Activated CD8-positive, alpha-beta memory T cell treated with anti-CD3 and anti-CD28 coated beads, Interleukin-2, amount 50 U/mL, for 1 hour (primary cell): ENCODE measurements around the gene DPH2.

Experiments used
- DNase-seq: peaks from one replicate; pipeline ENCODE4 v3.0.0-alpha.2; 2020; ENCODE audit errors: extremely low read depth

Gene DPH2

DNA sequence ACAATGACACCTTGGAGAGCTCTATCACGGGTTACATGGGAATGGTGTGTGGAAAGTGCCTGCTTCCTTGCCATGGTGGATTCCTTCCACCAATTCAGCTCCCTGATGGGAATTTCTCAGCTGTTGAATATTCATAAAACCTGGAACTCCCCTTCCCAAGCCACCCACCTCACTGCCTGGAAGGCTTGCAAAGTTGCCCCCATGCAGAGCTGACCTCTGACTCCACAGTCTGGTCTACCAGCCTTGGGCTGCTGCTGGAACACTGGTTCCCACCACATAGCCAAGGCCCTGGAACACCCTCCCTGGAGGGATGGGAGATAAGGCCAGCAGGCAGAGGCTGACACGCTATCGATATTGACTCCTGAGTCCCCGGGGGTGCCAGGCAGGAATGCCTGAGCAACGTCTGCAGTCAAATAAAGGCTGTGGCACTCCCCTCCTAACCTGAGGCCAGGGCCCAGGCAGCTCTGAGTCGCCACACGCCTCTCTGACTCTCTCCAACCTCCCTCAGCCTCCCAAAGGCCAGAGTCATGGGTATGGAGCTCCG is 30.4 kb downstream of the DPH2 start:
- DNase-seq, result no peak

DNA sequence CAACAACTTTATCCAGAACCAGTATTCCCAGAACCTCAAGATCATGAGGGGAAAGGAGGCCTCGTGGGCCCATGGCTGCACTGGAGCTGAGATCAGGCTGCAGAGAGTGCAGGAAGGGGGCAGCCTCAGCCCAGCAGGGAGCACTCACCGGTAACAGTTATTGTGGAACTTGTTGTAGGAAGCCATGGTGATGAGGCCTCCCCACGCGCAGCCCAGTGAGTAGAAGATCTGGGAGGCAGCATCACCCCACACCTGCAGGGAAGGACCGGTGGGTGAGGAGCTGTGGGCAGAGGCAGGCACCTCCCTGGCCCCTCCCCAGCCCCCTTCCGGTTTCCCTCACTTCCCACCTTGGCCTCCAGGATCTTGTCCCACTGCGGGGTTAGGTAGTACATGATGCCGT is 32.4 kb downstream of the DPH2 start:
- DNase-seq, result no peak

DNA sequence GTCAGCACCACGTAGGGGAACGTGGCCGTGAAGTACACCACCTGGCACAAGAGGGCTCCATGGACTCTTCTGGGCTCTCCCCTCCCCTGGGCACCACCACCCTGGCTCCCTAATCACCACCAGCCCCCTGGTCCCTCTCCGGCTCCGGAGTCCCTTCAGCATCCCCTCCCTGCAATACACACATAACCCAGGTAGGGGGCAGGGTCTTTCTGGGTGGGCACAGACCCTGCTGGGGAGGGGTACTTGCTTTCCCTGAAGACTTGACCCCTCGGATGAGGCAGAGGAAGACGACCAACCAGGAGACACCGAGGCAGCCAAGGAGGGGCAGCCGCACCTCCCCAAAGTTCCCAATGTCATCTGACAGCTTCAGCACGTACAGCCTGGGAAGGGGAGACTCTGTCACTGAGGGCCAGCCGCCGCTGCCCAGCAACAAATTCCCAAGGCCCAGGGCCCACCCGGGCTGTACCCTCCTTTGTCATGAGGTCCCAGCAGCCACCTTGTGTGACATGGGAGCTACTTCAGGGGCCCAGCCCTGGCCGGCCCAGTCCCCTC is 32.9 kb downstream of the DPH2 start:
- DNase-seq, result no peak

DNA sequence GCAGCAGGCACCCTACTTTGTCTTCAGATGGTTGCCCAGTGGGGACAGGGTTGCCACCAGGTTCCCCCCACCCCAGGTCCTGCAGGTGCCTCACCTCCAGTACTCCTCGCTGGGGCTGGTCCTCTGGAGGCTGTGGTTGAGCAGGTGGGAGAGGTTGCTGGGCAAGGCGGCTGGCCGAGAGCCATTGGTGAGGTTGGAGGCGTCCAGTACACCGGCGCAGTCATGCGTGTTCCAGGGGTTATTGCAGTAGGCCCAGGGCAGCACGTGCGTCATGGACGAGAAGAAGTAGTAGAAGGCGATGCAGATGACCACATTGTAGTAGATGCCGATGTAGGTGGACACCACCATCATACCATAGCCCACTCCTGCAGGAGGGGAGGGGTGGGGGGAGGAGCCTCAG is 38.4 kb downstream of the DPH2 start:
- no peak for DNase-seq

DNA sequence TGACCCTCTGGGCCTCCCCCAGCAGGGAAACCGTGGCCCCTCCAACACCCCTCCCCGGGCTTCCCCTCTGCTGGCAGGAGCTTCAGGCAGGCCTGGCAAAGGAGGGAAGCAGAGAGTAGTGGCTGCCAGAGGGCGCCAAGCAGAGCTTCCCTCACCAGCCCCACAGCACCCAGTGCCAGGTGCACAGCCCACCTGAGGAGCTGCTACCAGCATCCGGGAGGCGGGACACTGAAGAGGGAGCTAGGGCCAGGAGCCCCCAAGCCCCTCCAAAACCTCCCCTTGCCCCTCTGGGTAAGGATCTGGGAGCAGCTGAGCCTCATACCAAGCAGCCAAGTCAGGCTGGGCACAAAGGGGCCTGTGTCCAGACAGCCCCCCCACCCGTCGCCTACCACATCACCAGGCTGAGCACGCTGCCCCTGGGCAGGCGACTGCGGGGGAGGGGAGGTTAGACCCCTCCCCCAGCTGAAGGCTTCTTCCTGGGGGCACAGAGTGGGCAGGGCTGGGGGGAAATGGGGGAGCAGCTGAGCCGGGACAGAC is 41.2 kb downstream of the DPH2 start:
- DNase-seq, result no peak

DNA sequence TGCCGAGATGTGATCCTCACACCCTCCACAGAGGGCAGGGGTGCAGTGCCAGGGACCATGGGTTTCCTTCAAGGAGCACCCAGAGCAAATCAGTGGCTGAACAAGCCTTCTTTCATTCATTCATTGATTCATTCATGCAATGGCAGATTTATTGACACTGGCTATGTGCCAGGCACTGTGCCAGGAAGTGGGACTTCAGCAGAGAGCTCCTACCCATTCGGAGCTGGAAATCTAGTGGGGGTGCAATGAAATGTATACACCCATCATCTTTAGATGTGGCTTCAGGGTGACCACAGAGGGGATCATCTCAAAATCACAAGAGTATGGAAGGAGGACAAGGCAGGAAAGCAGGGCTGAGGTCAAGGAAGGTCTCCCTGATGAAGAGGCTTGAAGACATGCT is 42.6 kb downstream of the DPH2 start:
- no peak for DNase-seq

DNA sequence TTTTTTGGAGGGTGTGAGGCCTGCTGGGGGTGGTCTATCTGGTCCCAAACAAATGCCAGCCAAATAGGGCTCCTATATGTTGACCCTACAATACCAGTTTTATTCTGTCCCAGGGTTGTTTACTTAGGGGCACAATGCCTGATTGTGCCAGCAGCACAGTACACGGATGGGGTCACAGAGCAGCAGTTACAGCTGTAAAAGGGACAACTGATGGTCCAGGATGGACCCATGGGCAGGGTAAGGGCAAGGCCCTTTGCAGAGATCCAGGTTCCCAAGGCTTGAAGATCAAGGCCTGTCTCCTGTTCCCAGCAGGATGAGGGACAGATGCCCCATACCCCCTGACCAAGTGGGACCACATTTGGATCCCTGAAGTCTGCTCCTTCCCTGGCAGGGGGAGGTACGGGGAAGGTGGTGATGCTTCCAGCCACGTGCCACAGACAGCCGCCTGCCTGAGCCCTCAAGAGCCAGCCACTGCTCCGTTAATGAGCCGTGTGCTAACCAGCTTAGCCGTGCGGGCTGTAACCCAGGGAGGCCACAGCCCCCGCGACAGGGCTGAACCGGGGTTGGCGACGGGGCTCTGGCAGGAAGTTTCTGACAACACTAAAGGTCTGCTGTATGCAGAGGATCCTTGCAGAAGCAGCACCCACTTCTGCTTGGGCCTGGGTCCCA is 43.3 kb downstream of the DPH2 start:
- DNase-seq, result no peak

DNA sequence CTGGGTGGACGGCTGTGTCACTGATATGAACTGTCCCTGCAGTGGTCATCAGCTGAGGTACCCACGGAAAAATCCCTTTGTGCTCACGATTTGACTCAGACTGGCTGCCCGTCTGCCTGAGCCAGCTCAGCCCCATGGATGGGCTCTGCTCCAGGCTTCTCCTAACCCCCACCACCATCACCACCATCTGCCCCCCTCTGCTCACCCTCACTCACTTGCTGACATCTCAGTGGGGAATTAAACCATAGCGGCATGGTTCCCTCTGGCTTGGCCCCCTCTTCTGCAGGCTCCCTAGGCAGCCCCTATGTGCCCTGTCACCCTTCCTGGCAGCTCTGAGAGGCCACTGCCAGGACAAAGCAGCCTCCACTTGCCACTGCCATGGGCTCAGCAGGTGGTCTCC is 44.1 kb downstream of the DPH2 start:
- no peak for DNase-seq

DNA sequence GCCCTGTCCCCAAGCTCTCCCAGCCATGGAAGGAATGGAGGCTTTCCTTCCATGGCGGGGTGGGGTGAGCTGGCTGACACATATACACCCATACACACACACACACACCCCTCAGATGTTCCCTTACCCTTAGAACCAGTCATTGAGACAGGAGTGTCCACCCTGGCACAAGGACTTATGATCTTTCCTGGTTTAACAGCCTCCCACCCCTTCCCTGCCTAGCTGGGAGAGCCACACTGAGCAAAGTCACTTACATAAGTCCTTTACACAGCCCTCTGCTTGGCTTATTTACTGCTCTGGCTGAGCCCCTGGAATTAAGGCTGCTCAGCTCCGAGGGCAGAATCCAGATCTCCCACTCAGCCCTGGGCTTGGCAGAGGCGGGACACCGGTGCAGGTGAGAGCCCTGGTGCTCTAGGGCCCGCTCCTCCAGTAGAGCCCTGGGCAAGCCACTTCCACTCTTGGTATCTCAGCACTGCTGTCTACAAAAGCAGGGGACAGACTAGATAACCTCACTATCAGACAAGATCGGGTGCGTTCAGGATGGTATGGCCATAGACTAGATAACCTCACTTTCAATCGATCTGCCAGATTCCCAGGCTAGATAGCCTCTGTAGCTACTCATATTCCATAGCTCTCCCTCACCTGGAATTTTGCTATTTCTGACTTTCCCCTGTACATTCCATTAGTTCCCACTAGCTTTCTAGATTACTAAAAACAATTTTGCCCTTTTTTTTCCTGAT is 44.7 kb downstream of the DPH2 start:
- DNase-seq, result no peak

DNA sequence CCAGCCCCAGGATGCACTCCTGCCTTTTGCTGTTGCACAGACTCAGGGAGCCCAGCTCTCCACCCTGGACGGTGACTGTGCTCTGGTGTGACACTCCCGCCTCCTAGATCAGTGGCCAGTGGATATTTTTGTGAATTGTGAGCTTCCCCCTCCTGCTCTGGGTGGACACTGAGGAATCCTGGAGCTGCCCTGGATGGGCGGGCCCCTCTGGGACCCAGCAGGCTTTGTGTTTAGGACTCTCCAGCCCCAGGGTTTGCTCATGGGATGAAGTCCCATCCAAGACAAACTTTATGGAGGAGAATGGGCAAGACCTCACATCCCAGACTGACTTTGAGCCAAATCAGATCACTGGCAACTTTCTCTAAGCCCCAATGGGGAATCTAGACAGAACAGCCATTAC is 45.4 kb downstream of the DPH2 start:
- no peak for DNase-seq

DNA sequence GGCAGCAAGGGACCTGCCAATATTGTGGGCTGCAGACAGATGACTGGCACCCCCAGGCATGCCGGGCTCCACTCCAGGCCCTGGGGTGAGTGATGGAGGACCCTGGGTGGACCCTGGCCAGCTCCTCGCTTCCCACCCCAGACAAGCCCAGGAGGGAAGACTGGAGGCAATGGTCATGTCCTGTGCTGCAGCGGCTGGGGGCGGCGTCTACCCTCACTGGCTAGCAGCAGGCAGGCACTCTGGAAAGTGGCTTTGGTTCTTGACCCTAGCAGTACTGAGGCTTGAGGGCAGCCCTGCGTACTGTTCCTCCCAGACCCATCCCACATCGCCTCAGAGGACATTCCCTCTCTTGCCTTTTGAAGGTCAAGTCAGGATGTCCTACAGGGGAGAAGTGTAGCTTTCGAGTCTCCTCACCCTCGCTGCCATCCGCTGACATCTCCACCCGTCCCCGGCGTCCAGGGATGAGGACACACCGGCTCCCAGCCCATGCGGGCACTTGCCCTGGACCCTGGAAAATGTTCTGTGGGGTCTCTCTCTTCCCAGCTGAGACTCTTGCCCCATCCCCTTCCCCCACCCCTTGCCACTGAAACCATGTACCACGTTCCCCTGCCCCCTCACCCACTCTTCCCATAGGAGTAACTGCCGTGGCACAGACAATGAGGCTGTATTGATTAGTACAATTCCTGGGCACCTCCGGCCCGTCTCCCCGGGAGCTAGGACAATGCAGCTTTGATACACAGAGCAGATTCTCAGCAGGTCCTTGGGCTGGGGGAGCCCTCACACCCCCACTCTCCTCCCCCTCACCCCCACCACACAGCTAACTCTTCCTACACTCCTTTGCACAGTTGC is 46.5 kb downstream of the DPH2 start:
- no peak for DNase-seq

DNA sequence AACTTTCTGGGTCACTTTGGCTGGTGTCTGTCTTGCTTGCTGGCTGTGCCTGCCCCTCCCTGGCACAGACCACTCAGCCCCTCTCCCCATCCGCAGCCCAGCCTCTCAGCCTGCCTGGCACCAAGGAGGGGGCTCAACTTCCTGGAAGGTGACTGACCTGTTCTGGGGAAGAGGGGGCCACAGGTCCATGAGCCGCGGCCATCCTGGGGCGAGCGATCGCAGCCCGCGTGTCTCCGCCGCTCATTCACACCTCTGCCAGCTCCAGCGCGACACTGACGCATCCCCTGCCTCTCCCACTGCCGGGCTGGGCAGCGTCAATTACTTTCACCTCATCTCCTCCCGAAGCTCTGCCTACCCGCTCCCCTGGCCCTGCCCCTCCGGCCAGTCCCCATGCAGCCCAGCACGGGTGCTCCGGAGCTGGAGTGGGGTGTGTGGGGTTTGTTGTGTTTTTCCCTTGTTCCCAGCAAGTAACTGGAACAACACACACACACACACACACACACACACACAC is 47.1 kb downstream of the DPH2 start:
- DNase-seq, result no peak

DNA sequence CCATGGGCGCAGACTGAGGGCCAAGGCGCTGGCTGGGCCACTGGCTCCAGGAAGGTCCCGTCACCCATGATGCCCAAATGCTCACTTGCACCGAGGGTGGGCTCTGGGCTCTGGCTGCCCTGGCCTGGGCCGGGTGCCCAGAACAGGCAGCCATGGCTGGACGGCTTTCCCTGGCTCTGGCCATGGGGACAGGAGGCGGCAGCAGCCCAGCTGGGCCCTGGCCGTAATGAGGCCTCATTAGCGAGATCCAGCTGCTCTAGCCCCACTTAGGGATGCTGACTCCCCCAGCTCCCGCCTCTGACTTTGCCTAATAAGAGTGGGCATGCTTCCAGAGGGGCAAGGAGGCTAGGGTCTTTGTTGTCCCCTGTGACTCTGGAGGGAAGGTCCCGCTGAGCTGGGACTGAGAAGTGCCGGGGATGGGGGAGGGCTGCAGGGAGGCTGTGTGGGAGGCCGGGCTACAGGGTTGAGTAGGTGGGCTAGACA is 49.7 kb downstream of the DPH2 start:
- no peak for DNase-seq

DNA sequence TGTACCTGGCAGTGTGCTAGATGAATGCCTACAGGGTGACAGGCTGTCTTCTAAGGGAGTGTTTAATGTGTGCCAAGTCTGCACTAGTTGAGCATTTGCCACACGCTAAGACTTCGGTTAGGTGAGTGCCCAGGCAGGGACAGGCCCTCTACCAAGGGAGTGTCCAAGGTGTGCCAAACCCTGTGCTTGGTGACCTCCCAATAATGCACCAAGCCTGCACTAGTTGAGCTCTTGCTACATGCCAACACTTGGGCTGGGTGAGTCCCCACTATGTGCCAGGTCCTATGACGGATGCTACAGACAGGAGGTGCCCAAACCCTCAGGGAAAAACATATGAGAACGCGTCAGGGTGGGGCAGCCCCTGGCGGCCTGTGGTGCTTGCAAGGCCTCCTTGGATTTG is 50.7 kb downstream of the DPH2 start:
- DNase-seq, result no peak

DNA sequence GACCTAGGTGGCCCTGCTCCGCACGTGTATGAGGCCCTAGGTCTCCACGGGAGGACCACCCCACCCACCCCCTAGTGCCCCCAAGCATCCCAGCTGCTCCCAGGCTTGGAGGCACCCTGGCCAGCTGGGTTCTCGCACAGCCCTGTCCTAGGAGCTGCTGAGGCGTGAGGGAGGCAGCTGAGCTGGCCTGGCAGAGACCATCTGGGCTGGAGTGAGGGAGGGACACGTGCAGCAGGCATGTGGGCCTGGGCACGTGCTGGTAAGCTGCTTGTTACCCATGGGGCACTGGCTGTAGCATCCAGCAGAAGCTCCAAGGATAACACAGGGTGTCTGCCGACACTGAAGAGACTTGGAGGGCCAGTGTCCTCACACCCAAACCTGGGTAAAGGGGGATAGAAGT is 51.3 kb downstream of the DPH2 start:
- DNase-seq, result no peak

DNA sequence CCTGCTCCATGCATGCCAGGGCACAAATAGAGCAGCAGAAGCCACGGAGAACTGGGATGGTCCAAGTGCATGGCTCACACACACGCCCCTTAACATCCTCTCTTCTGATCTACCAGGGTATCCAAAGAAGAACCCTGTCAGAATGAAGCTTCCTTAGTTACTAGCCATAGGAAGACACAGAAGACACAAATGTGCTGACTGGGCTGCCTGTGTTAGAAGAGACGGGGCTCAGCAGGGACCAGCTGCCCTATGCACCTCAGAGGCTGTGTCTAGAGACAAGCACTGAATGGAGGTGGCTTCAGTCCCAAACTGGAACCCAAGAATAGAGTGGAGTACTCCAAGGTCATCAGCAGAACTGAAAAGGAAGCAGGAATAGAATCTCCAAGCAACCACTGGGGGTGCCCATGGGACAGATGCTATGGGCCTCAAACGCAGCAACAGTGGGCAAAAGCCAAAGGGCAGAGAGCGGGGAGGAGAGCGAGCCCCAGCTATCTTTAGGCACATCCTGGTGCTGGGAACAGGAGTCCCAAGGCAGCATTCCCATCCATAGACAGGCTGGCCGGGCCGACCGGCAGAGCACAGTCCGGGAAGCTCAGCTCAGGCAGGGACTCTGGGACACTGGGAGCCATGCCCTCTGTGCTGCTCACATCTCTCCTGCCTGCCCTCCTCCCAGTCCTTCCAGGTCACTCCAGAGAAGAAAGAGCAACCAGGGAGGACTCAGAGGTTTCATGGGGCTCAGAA is 51.9 kb downstream of the DPH2 start:
- no peak for DNase-seq
